Right renal pelvis (tissue), 4 donors: ENCODE results near the gene SLX4IP. TPM values are rescaled to one million over a fixed set of nuclear protein-coding genes. Genes with fewer than 3 reads are reported as not detected.
"Not testable (repeated sequence)": the region's sequence is repeated elsewhere in the genome, so short reads cannot be mapped to it uniquely, and the experiment has no call there.

Source experiments
- DNase-seq, 4 donors: peaks; one replicate each; pipeline ENCODE4 v3.0.0-alpha.2; 2013; ENCODE audit warnings: low read depth in 4 of 4, low spot score in 3 of 4, missing footprints in 1 of 4
- polyA plus RNA-seq, 4 donors: library from polyadenylated mRNA; unstranded; fragments of 120-200 nt; gene quantifications; one replicate each; pipeline ENCODE4 v1.2.1, GENCODE V29; 2013; ENCODE audit not compliant: insufficient read length in 4 of 4

Gene SLX4IP
- polyA plus RNA-seq, 4 donors, result 6.8 to 9.5 (median 7.2) TPM

DNA sequence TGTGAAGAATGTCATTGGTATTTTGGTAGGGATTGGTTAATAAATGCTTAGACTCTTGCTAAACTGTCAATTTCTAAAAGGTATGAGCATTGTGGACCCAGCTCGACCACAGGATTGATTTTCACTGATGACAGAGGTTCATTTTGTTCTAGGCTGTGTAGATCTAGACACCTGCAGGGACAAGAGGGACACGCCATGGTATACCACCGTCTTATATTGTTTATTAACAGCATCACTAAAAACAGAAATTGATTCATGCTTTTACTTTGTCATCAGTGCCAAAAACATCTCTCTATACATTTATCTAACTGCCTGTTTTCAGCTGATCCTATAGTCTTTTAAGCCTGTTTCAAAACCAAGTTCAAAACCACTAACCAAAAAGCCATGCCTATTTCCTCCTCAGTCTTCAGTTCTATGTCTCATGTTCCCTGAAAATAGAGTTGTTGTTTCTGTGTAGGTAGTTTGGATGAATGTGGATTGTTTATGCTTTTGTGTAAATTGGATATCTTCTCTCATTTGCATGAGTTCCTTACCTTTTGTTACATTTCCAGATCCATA lies 128.9 kb downstream of the SLX4IP start:
- no peak for DNase-seq

DNA sequence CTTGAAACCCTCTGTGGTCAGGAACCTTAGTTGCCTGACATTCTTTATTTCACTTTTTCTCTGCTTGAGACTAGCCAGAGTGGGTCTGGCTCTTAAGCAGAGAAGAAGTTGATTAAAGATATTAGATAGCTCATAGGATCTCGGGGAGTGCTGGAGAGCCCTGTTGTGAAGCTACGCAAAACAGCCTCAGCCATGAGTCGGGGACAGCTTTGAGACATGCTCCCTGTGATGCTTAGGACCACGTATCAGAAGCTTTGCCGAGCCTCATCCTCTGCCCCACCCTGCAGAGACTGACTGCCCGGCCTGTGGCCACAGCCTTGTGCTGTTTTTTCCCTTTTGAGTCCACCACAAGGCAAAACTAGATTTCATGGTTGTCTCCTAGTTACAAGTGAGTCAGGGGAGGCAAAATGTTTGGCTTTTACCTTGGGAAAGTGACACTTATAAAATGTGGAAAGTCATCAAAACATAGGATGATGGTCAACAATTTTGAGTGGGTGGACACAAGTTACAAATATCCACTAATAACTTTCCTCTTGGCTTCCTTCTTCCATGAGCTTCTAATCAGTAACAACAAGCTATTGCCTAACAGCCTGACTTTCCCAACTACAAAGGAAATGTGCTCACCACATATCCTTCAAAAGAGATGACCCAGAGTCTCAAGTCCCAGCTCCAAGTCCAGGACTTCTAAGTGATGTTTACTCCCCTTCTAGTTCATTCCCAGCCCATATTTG lies 130.3 kb downstream of the SLX4IP start:
- no peak for DNase-seq

DNA sequence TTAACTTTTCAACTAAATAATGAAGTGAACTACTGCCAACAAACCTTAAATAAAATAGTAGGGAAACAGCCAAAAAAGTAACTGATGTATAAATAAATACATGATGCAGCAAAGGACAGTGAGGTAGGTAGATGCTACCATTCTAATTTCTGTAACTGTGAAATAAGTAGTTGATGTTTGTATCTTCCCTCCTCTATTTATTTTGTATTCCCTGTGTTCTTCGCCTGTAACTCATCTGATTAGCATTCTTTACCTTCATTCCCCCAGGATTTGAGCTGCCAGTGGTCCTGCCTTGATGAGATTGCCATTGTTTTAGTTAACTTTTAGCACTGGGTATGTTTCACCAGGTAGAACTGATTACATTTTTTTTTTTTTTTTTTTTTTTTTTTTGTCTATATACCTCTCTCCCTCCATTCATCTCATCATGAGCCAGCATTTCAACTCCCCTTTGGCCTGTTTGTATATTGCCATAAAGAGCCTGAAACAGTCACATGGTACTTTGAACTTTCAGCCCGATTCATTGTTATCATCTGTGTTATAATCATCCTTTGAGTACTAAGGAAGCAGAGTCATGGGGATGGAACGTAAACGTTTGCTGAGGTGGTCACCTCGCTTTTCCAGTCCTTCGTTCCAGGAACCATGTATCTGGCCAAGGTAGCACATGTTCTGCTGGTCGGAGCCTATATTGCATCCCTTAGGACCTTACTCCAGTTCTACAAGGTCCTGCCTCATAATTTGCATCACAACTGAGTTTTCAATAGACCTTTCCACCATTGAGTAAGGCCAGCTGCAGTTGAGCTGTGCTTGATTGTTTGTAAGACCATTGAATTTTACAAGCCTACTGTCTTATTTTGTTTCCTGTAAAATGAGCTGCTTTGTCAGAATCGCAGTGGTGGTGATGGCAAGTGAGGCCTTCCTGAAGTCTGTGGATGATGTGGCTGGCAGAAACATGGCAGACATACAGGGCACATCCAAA lies 131.1 kb downstream of the SLX4IP start:
- DNase-seq, result no peak

DNA sequence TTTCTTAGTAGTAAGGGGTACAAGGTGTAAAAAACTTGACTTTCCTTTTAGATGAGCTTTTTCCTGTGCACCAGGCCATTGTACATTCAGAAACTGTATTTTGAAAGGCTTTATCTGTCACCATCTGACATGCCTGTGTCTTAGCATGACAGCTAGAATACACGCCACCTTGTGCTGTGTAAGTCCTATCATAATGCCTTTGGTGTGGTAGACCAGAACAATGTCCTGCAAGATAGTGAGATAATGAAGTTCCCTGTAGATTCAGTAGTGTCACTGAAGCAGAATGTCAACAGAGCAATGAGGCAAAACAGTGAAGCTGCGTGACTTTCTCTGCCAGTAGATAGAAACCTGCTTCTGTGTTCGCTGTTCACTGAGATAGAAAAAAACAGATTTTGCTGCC lies 132.9 kb downstream of the SLX4IP start:
- no peak for DNase-seq

DNA sequence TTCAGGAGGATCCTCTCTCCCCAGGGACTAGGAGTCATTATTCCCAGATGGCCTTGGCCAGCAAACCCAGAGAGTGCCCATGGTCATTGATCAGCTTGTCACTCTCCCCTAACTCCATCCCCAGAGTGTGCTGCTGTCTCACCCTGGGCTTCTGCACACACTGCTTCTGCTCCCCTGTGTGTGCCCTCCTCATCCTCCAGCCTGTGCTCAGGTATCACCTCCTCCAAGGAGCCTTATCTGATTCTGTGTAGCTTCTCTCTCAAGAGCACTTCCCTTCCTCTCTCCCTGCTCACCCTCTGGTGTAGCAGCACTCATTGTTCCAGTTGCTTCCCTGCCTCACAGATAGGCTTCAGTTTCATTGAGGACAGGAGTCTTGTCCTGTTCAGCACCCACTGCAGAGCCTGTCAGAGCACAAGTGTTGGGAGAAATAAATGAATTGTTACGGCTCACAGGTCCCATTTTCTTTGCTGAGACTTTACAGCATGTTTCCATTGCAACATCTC lies 136.3 kb downstream of the SLX4IP start:
- no peak for DNase-seq

DNA sequence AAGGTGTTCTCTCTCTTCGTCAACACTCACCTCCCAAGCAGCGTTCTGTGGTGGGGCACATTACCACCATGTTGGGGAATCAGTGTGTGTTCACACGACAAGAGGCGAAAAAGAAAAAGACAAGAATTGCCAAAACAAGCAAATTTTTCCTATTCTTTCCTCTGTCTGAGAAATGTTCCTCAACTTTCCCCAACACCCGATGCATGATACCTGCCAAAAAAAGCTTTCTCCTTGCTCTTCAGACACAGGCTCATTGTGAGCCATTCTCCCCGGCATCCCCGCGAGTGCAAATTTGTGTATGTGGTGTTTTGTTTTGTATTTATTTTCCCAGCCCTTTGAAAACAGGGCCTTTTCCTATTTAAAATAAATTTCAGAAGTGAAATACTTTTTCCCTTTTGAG lies 137.7 kb downstream of the SLX4IP start:
- no peak for DNase-seq

DNA sequence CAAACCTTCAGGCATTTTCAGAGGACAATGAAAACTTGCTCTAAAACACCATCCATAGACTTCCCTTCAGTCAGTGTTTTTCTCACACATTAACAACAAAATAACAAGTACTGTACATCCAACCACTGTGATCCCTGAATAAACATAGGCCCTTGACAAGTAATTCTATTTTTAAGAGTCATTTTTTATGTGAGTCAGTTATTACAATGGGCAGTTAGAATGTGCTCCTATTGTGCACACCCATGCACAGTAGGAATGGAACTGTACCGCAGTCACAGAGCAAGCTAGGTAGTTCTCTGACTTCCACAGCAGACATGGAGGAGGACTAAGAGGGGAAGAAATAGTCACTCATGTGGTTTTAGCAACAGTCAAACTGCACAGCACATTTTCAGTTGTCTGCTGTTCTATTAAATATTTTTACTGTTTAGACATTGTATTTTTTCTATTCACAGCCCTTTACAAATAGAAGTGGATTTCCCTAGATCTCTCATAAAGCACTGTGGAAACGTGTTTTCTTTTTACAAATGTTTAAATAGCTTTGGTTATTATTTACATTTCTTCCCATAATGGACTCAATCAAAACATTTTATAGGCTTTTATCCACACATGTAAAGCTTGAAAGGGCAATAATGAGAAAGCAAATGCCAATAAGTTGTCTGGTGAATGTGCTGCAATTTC lies 138.3 kb downstream of the SLX4IP start:
- no peak for DNase-seq

DNA sequence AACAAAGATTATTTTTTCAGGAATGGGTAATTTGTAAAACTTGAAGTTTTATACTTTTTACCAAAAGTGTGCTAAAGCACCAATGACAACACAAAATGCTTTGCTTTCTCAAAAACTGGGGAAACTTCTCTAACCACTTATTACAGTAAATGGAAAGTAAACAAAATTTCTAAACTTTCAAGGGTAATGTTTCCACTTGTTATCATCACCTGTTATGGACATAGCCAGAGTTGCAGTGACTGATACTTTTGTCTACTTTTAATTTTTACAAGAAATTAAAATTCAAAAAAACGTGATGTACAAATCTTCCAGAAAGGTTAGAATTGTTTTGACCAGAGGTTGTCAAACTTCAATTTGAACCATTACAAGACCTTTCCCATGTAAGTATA lies 138.8 kb downstream of the SLX4IP start:
- no peak for DNase-seq

DNA sequence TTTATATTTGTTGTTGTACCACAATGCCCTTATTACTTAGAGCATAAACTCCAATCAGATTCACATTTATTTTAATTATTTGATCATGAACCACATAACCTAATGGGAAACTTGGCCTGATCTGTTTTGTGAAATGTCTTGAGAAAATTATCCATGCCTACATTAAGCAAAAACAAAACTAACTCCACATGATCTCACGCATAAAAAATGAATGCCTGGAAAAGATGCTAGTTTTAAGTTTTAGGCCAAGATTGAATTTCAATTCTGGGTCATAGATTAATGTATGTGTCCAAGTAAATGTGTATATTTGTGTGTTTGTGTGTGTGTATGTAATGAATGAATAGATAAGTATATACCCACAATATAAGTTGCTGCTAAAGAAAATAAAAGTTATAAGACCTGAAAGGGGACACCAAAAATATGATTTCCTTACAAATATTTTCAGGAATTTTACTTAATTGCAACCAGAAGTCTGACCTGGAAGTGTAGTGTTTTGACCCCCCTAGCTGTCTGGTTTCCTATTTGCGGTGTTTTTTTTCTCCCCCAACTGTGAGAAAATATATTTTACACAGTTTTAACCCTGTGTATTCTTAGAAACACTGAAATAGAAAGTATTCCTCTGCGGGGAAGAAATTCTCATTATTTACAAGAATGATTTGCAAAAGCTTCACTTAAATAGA lies 141.4 kb downstream of the SLX4IP start:
- no peak for DNase-seq

DNA sequence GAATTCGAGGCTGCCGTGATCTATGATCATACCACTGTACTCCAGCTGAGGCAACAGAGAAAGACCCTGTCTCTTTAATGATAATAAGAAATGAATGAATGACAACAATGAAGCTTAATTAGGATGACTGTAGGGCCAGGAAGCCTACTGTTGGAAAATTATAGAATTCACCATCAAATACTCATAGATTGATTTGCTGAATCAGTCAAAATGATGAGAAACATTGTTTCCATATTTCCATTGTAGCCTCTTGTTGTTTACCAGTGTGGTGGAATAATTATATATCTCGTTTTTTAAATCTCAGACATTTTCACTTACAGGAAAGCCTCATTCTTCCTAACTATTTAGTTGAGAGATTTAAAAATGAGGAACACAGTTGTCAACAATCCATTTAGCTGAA lies 142.5 kb downstream of the SLX4IP start:
- DNase-seq, result no peak

DNA sequence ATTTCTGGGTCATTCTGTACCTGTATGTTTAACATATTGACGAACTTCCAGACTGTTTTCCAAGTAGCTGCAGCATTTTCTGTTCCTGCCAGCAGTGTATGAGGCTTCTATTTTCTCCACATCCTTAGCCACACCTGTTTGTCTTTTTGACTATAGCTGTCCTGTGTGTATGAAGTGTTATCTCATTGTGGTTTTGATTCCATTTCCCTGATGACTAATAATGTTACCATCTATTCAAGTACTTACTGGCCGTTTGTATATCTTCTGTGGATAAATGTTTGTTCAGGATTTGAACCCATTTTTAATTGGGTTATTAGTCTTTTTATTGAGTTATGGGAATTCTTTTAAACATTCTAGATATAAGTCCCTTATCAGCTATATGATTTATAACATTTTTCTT lies 143.5 kb downstream of the SLX4IP start:
- DNase-seq, result no peak

DNA sequence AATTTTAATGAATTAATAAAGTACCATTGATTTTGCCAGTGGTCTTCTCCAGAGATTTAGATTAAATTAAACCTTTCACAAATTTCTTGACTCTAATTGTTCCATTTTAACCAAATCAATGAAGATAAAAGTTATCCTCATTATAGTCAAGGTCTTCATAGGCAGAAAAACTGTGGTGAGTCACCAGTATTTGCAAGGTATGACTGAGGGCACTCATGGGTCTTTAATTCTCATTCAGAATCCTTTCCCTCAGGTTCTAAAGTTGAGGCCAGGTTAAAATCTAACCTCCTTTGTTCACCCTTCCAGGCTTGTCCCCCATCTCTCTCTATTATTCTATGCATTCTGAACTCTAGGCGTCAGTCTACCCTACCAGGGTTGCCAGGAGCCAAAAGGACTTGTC lies 144.8 kb downstream of the SLX4IP start:
- DNase-seq, result no peak

DNA sequence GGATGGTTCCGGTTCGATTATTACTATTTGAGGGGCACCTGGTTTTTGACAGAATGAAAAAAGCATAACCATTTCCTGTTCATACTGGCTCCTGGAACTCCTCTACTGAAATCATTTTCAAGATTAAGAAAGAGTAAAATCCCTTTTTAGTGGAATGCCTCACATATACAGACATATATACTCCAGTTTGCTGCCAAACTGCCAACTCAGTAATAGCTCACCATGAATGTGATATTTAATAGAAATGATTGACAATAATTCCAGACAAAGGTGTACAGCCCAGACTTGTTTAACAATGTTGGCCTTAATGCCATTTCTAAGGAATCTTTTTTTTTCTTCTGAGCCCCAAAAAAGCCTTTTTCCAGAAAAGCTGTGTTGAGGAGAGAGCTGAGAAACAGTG lies 145.6 kb downstream of the SLX4IP start:
- DNase-seq, result no peak

DNA sequence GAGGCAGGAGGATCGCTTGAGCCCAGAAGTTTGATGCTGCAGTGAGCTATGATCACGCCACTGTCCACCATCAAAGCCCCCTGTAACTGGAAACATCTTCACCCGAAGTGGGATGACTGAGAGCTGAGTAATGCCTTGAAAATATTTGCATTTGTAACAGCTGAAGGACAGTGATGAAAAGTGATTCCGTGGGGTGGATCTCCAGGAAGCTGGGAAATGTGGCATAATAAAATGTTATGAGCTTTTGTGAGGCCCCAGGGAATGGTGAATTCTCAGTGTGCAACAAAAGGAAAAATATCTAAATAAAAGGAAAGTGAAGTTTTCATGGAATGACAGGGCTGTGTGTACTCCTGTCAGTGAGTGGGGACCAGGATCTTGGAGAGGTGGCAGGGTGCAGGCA lies 146.7 kb downstream of the SLX4IP start:
- no peak for DNase-seq

DNA sequence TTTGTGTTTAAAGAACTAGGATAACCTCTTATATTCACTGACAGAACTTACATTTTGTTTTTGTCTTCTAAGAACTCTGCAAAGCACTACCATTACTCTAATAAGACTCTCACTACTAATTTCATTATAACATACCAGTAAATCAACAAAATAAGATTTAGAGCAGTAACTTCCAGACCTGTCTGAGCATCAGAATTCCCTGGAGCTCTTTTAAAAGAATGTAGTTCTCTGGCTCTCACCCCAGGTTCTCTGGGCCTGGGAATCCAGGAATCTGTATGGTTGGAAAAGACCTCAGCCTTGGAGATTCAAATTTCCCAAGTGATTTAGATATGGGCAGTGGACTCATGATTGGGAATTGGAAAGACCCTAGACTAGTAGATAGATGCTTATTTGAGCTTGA lies 149.3 kb downstream of the SLX4IP start:
- no peak for DNase-seq

DNA sequence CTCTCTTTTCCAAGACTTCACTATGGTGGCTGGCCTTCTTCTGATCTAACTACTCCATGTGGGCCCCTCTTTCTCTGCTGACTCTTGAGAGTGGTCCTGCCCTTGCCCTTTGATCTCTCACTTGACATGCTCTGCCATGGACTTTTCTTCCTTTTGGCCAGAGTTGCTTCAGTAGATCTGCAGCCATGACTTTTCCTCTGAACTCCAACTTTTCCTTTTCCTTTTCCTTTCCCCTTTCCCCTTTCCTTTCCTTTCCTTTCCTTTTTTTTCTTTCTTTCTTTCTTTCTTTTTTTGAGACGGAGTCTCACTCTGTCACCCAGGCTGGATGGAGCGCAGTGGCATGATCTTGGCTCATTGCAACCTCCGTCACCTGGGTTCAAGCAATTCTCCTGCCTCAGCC lies 150.2 kb downstream of the SLX4IP start:
- no peak for DNase-seq

DNA sequence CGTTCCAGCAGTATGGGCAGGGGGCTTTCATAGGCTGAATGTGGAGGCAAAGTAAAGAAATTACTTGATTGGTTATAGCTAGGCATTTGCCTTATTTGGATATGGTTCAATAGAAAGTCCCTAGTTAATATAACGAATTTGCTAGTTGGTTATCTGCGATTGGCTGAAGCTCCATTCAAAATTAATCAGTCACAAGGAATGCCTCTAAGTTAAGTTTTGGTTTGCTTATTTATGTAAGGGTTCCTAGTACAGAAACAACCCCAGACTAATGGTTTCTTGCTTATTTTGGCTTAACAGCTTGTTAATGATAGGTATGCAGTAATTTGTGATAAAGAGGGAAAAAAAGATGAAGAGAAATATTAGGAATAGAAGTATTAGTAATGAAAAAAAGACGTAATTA lies 151.2 kb downstream of the SLX4IP start:
- DNase-seq, result no peak

DNA sequence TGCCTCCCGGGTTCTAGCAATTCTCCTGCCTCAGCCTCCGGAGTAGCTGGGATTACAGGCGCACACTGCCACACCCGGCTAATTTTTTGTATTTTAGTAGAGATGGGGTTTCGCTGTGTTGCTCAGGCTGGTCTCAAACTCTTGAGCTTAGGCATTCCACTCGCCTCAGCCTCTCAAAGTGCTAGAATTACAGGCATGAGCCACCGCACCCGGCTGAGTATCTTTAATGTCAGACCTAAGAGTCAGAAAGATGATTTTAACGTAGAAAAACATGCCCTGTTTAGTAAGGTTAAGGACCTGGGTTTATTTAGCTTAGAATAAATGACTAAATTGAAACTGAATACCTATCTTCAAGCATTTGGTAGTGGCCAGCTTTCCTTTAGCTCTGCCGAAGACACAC lies 155.3 kb downstream of the SLX4IP start:
- not testable (repeated sequence) for DNase-seq

DNA sequence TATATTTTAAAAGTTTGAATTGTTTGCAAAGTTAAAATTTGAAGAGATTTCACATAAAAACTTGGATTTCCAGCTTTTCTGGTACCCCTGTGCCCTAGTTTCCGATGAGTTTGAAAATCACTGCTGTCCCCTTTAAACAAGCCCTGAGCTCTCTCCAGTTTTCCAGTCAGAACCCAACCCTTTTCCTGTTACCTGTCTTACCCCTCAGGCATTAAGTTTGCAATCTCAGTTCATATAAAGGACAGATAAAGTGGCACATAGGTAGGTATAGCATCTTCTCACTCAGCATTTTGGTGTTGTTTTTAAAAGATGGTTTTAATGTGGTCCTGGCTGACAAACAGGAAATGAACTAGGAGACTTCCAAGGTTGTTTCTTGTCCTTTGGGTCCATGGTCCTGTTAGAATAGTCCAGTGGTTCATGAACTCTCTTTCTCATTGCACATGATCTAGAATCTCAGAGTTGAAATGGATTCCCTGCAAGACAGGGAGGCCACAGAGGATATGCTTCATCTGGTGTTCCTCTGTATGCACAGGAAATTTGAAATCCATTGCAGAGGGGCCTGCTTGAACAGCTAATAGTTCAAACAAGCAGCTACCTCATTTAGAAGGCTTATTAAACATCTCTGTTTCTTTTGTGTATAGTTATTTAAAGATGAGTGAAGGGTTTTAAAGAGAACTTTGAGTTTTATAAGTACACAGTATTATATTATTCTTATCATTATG lies 156.0 kb downstream of the SLX4IP start:
- DNase-seq, result no peak
